Measurements from ENCODE around the gene STX16.

GRCh38 chr20:58626051-58626450 is 25.0 kb upstream of the STX16 start:
- TF ChIP-seq CTCF (IDR thresholded peaks at IDR 0.05; ENCODE audit: insufficient read depth, low read length) (no peak), POLR2AphosphoS5 (IDR thresholded peaks at IDR 0.05; ENCODE audit: low read depth) (no peak), SPI1 (IDR thresholded peaks at IDR 0.05; ENCODE audit: borderline replicate concordance, low read depth) (no peak)

Data from HL-60 (cell line).